Smooth muscle cell (in vitro differentiated cells): Measurements from ENCODE around the gene GTF3C5. TPM values are rescaled to one million over a fixed set of nuclear protein-coding genes. Genes with fewer than 3 reads are reported as not detected.

ENCODE experiments used
- DNase-seq: peaks from one replicate; lab custom pipeline; 2025; ENCODE audit not compliant: unreplicated experiment; lab: John Stamatoyannopoulos, UW
- H2AFZ ChIP-seq: fragments of 200-600 bp; sonication (generic); 2 replicates; pipeline ENCODE4 v1.6.0; 2016; ENCODE audit warnings: antibody characterized with exemption, low read depth, mild to moderate bottlenecking
- H3F3A ChIP-seq: fragments of 200-600 bp; sonication (generic); 2 replicates; pipeline ENCODE4 v1.6.0; 2017; ENCODE audit warnings: antibody characterized with exemption, low read depth
- H3K27ac ChIP-seq: fragments of 200-600 bp; sonication (generic); 2 replicates; pipeline ENCODE4 v1.5.1; 2016; ENCODE audit warnings: low read depth, mild to moderate bottlenecking
- H3K27me3 ChIP-seq: fragments of 200-600 bp; sonication (generic); 2 replicates; pipeline ENCODE4 v1.6.1; 2016; ENCODE audit warnings: low read depth, mild to moderate bottlenecking
- H3K36me3 ChIP-seq: fragments of 200-600 bp; sonication (generic); 2 replicates; pipeline ENCODE4 v1.5.1; 2016; ENCODE audit warnings: low read depth
- H3K4me1 ChIP-seq: fragments of 200-600 bp; sonication (generic); 2 replicates; pipeline ENCODE4 v1.5.1; 2016; ENCODE audit warnings: low read depth
- H3K4me2 ChIP-seq: fragments of 200-600 bp; sonication (generic); 2 replicates; pipeline ENCODE4 v1.6.0; 2016; ENCODE audit warnings: mild to moderate bottlenecking
- H3K4me3 ChIP-seq: fragments of 200-600 bp; sonication (generic); 2 replicates; pipeline ENCODE4 v1.5.1; 2016; ENCODE audit warnings: mild to moderate bottlenecking
- H3K79me2 ChIP-seq: fragments of 200-600 bp; sonication (generic); 2 replicates; pipeline ENCODE4 v1.6.0; 2016; ENCODE audit warnings: low read depth, mild to moderate bottlenecking
- H3K9ac ChIP-seq: fragments of 200-600 bp; sonication (generic); 2 replicates; pipeline ENCODE4 v1.6.0; 2016; ENCODE audit warnings: low read depth
- H3K9me3 ChIP-seq: fragments of 200-600 bp; sonication (generic); replicated peaks from 2 replicates; pipeline ENCODE4 v1.5.1; 2016; ENCODE audit warnings: low read depth
- H4K20me1 ChIP-seq: fragments of 200-600 bp; sonication (generic); 2 replicates; pipeline ENCODE4 v1.6.0; 2016; ENCODE audit warnings: low read depth
- CTCF ChIP-seq: fragments of 200-600 bp; sonication (generic); IDR thresholded peaks from 2 replicates; pipeline ENCODE4 v1.5.1; 2017; ENCODE audit warnings: borderline replicate concordance, mild to moderate bottlenecking, antibody characterized with exemption; ENCODE audit not compliant: insufficient read depth, poor library complexity, severe bottlenecking
- WGBS: methylation state at CpG from one replicate; pipeline ENCODE4 v1.1.7; 2016; ENCODE audit warnings: low lambda C conversion rate; 5-methylcytosine and 5-hydroxymethylcytosine counted together
- polyA plus RNA-seq: library from polyadenylated mRNA; unstranded; fragments of >200 nt; fragmentation: Nextera tagmentation; extraction: Ambion mirVana; gene quantifications from 2 replicates; pipeline ENCODE4 v1.2.1, GENCODE V29; 2016
- total RNA-seq: library from RNA; depleted of rRNA; stranded (reverse); fragments of >200 nt; gene quantifications from 2 replicates; pipeline ENCODE4 v1.2.3, GENCODE V29; 2014

The GTF3C5 gene
- total and polyA plus RNA-seq, 2 experiments from 2014 or later: 44.2 to 59.0 TPM

- H3K27ac ChIP-seq: no peak overlapping the region
- H3K4me2 ChIP-seq: no peak overlapping the region
- H3F3A ChIP-seq: no peaks in the 10 kb centered on the region
- H3K79me2 ChIP-seq: no peaks in the 10 kb centered on the region
- H3K9me3 ChIP-seq: no peaks in the 10 kb centered on the region
- H3K9ac ChIP-seq: no peak overlapping the region
- no peak overlapping the region for H3K4me3 ChIP-seq
- no peaks in the 10 kb centered on the region for H3K27me3 ChIP-seq
- 82% methylated on average over 13 of the region's 15 CpGs for WGBS
- H3K4me1 ChIP-seq: no peaks in the 10 kb centered on the region
- H3K36me3 ChIP-seq: no peaks in the 10 kb centered on the region
- H4K20me1 ChIP-seq: no peaks in the 10 kb centered on the region
- H2AFZ ChIP-seq: no peak overlapping the region
- TF ChIP-seq CTCF: no peak
- DNase-seq: no peak
Observed at GRCh38 chr9:133086894-133087293, 56.1 kb downstream of the GTF3C5 start.

GRCh38 chr9:133087429-133088145 is 56.8 kb downstream of the GTF3C5 start:
- DNase-seq: no peak
- whole genome bisulfite sequencing: 89% methylated on average over 7 of the region's 7 CpGs
- H3K36me3 ChIP-seq: no peaks in the 10 kb centered on the region
- no peak overlapping the region for H3K4me3 ChIP-seq
- no peaks in the 10 kb centered on the region for H3K9me3 ChIP-seq
- H3K27ac ChIP-seq: no peak overlapping the region
- no peak overlapping the region for H2AFZ ChIP-seq
- no peak overlapping the region for H3K4me2 ChIP-seq
- TF ChIP-seq CTCF: no peak
- no peaks in the 10 kb centered on the region for H3K4me1 ChIP-seq
- no peaks in the 10 kb centered on the region for H3F3A ChIP-seq
- H3K9ac ChIP-seq: no peak overlapping the region
- no peaks in the 10 kb centered on the region for H3K27me3 ChIP-seq
- H4K20me1 ChIP-seq: no peaks in the 10 kb centered on the region
- no peaks in the 10 kb centered on the region for H3K79me2 ChIP-seq

GRCh38 chr9:133088146-133088750 is 57.5 kb downstream of the GTF3C5 start:
- TF ChIP-seq CTCF: no peak
- DNase-seq: no peak
- Histone ChIP-seq H3K4me1 (no peaks in the 10 kb centered on the region), H2AFZ (no peak overlapping the region), H3K27me3 (no peaks in the 10 kb centered on the region), H3K27ac (no peak overlapping the region), H3K4me3 (no peak overlapping the region), H3K9ac (no peak overlapping the region), H3K4me2 (no peak overlapping the region), H3K36me3 (no peaks in the 10 kb centered on the region), H3K9me3 (no peaks in the 10 kb centered on the region), H4K20me1 (no peaks in the 10 kb centered on the region), H3K79me2 (no peaks in the 10 kb centered on the region), H3F3A (no peaks in the 10 kb centered on the region)
- whole genome bisulfite sequencing: 93% methylated on average over 10 of the region's 10 CpGs
